ENCODE results near the gene CDCA5. TPM values are rescaled to one million over a fixed set of nuclear protein-coding genes. Genes with fewer than 3 reads are reported as not detected.
A peak's percentile ranks its signal among the peaks of the same experiment; 100 is the strongest.

Gene CDCA5
- total and polyA plus RNA-seq, 2 donors (not counting 1 experiment from before 2014, with no cell fraction given): 3.0 to 4.6 TPM

GRCh38 chr11:65045728-65046127 is 38.1 kb downstream of the CDCA5 start:
- TF ChIP-seq EZH2 (IDR thresholded peaks at IDR 0.05; ENCODE audit: low read length, missing control alignments) (no peak), CTCF (conservative IDR thresholded peaks at IDR 0.05 in 1 of 2, IDR thresholded peaks at IDR 0.05 in 1 of 2; ENCODE audit: low read depth in 1 of 2, low read length in 2 of 2) (no peak)
- DNase-seq (ENCODE audit: low read depth in 2 of 2): no peak
- H3K4me2 ChIP-seq (ENCODE audit: extremely low read depth, insufficient read depth, low read length): no peak overlapping the region
- no peaks in the 10 kb centered on the region for H3K4me1 ChIP-seq (ENCODE audit: control insufficient read depth, extremely low read depth, insufficient read depth, low read length)
- no peak overlapping the region for H3K27ac ChIP-seq (ENCODE audit: insufficient read depth, low read length)
- peaks cover 4% of the 10 kb centered on the region for H3K36me3 ChIP-seq (ENCODE audit: control insufficient read depth, insufficient read depth, low read length)
- peaks cover 9% of the 10 kb centered on the region for H3K79me2 ChIP-seq (ENCODE audit: control insufficient read depth, insufficient read depth, low read length)
- no peaks in the 10 kb centered on the region for H4K20me1 ChIP-seq (ENCODE audit: control insufficient read depth, extremely low read depth, insufficient read depth, low read length)
- no peak overlapping the region for H2AFZ ChIP-seq (ENCODE audit: low read length)
- H3K27me3 ChIP-seq (ENCODE audit: control insufficient read depth, insufficient read depth, low read length): no peaks in the 10 kb centered on the region
- no peaks in the 10 kb centered on the region for H3K9me3 ChIP-seq (ENCODE audit: control insufficient read depth, insufficient read depth, low read depth, low read length)
- H3K4me3 ChIP-seq (replicated peaks in 1 of 4; ENCODE audit: control extremely low read depth in 1 of 4, insufficient read depth in 1 of 4, low read depth in 3 of 4, low read length in 4 of 4): no peak overlapping the region
- no peak overlapping the region for H3K9ac ChIP-seq (ENCODE audit: insufficient read depth, low read length)

GRCh38 chr11:65045061-65045460 is 38.8 kb downstream of the CDCA5 start:
- H3K9me3 ChIP-seq (ENCODE audit: control insufficient read depth, insufficient read depth, low read depth, low read length): no peaks in the 10 kb centered on the region
- DNase-seq (ENCODE audit: low read depth in 2 of 2): no peak
- no peaks in the 10 kb centered on the region for H4K20me1 ChIP-seq (ENCODE audit: control insufficient read depth, extremely low read depth, insufficient read depth, low read length)
- H3K36me3 ChIP-seq (ENCODE audit: control insufficient read depth, insufficient read depth, low read length): peaks cover 4% of the 10 kb centered on the region
- H3K4me3 ChIP-seq (replicated peaks in 1 of 4; ENCODE audit: control extremely low read depth in 1 of 4, insufficient read depth in 1 of 4, low read depth in 3 of 4, low read length in 4 of 4): no peak overlapping the region
- H3K79me2 ChIP-seq (ENCODE audit: control insufficient read depth, insufficient read depth, low read length): peaks cover 9% of the 10 kb centered on the region
- H3K9ac ChIP-seq (ENCODE audit: insufficient read depth, low read length): no peak overlapping the region
- H3K4me2 ChIP-seq (ENCODE audit: extremely low read depth, insufficient read depth, low read length): no peak overlapping the region
- H2AFZ ChIP-seq (ENCODE audit: low read length): no peak overlapping the region
- no peaks in the 10 kb centered on the region for H3K4me1 ChIP-seq (ENCODE audit: control insufficient read depth, extremely low read depth, insufficient read depth, low read length)
- H3K27me3 ChIP-seq (ENCODE audit: control insufficient read depth, insufficient read depth, low read length): no peaks in the 10 kb centered on the region
- TF ChIP-seq EZH2 (IDR thresholded peaks at IDR 0.05; ENCODE audit: low read length, missing control alignments): no peak
- TF ChIP-seq CTCF (conservative IDR thresholded peaks at IDR 0.05 in 1 of 2, IDR thresholded peaks at IDR 0.05 in 1 of 2; ENCODE audit: low read depth in 1 of 2, low read length in 2 of 2): no peak
- H3K27ac ChIP-seq (ENCODE audit: insufficient read depth, low read length): no peak overlapping the region

- no peak overlapping the region for H2AFZ ChIP-seq (ENCODE audit: low read length)
- H4K20me1 ChIP-seq (ENCODE audit: control insufficient read depth, extremely low read depth, insufficient read depth, low read length): no peaks in the 10 kb centered on the region
- peak; percentile 23 to 45 for DNase-seq (ENCODE audit: low read depth in 2 of 2)
- H3K4me2 ChIP-seq (ENCODE audit: extremely low read depth, insufficient read depth, low read length): no peak overlapping the region
- H3K9me3 ChIP-seq (ENCODE audit: control insufficient read depth, insufficient read depth, low read depth, low read length): no peaks in the 10 kb centered on the region
- H3K9ac ChIP-seq (ENCODE audit: insufficient read depth, low read length): no peak overlapping the region
- peaks cover 9% of the 10 kb centered on the region for H3K79me2 ChIP-seq (ENCODE audit: control insufficient read depth, insufficient read depth, low read length)
- H3K4me3 ChIP-seq (replicated peaks in 1 of 4; ENCODE audit: control extremely low read depth in 1 of 4, insufficient read depth in 1 of 4, low read depth in 3 of 4, low read length in 4 of 4): no peak overlapping the region
- H3K36me3 ChIP-seq (ENCODE audit: control insufficient read depth, insufficient read depth, low read length): peaks cover 4% of the 10 kb centered on the region
- no peaks in the 10 kb centered on the region for H3K27me3 ChIP-seq (ENCODE audit: control insufficient read depth, insufficient read depth, low read length)
- no peak for TF ChIP-seq EZH2 (IDR thresholded peaks at IDR 0.05; ENCODE audit: low read length, missing control alignments)
- no peak for TF ChIP-seq CTCF (conservative IDR thresholded peaks at IDR 0.05 in 1 of 2, IDR thresholded peaks at IDR 0.05 in 1 of 2; ENCODE audit: low read depth in 1 of 2, low read length in 2 of 2)
- no peaks in the 10 kb centered on the region for H3K4me1 ChIP-seq (ENCODE audit: control insufficient read depth, extremely low read depth, insufficient read depth, low read length)
- H3K27ac ChIP-seq (ENCODE audit: insufficient read depth, low read length): no peak overlapping the region
Observed at GRCh38 chr11:65043881-65044501, 39.8 kb downstream of the CDCA5 start.

Measured in fibroblast of lung (primary cell).